Cerebellar cortex (tissue), 1 donor: ENCODE measurements around the gene RNF223.
"Not testable (repeated sequence)": the region's sequence is repeated elsewhere in the genome, so short reads cannot be mapped to it uniquely, and the experiment has no call there.

Experiments
- DNase-seq: peaks from one replicate; pipeline ENCODE4 v3.0.0-alpha.2; 2015; ENCODE audit warnings: low spot score

The RNF223 gene

DNA sequence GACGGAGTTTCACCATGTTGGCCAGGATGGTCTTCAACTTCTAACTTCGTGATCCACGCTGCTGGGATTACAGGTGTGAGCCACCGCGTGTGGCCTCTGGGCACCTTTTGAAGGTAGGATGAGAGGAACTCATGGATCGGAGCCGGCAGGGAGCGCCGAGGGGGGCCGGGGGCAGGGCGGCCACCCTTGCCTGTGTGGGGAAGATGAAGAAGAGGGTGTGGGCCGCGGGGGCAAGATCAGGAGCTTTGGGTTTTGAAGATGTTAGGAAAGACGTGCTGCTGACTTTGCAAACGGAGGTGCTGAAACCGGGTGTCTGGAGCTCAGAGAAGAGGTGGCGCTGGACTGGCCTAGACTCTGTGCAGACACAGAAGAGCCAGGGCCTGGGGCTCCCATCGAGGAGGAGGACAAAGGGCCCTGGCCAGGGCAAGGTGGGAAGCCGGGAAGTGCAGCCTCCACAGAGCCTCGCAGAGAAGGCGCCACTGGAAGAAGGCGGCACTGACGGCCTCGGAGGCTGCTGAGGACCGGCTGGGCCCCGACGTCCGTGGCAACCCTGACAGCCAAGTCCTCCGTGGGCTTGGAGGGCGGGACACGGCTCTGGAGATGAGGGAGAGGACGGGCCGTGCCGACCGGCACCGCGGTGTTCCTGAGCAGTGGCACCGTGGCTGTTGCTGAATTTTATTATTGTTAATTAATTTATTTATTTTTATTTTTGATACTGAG lies 13.7 kb downstream of the RNF223 start:
- no peak for DNase-seq

DNA sequence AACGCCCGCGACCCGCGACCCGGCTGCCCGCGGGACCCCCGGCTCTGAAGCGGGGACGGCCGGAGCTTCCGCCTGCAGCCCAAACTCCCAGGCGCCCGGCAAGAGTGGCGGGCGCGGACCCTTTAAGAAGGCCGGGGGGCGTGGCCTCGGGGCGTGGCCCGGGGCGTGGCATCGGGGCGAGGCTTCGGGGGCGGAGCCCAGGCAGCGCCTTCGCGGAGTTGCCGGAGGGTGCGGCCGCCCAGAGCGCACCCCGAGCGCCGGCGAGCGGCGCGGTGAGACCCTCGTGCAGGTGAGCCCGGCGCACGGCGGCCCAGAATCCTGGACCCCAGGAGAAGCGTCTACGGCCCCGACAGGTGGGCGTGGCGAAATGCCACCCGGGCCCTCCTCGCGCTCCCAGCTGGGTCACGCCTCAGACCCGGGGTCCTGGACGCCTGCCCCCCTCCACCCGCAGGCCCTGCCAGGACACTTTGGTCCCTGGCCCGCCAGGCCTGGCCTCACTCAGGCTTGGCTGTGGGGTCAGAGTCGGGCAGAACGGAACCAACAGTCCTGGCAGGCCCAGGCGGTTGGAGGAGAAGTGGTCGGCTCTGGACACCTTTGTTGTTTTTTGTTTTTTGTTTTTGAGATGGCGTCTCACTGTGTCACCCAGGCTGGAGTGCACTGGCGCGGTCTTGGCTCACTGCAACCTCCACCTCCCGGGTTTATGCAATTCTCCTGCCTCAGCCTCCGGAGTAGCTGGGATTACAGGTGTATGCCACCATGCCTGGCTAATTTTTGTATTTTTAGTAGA lies 14.4 kb downstream of the RNF223 start:
- peak; percentile 57 for DNase-seq

GRCh38 chr1:1058921-1059493 lies 15.1 kb downstream of the RNF223 start:
- DNase-seq: no peak

GRCh38 chr1:1058088-1058905 lies 15.8 kb downstream of the RNF223 start:
- DNase-seq: no peak

- not testable (repeated sequence) for DNase-seq
These were observed 16.4 kb downstream of the RNF223 start for GRCh38 chr1:1057769-1058087.

- no peak for DNase-seq
These were observed 18.0 kb downstream of the RNF223 start for GRCh38 chr1:1055841-1056736.

DNA sequence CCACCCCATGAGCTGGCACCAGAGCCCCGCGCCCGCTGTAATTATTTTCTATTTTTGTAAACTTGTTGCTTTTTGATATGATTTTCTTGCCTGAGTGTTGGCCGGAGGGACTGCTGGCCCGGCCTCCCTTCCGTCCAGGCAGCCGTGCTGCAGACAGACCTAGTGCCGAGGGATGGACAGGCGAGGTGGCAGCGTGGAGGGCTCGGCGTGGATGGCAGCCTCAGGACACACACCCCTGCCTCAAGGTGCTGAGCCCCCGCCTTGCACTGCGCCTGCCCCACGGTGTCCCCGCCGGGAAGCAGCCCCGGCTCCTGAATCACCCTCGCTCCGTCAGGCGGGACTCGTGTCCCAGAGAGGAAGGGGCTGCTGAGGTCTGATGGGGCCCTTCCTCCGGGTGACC lies 19.1 kb downstream of the RNF223 start:
- DNase-seq: no peak

GRCh38 chr1:1054099-1054700 lies 19.9 kb downstream of the RNF223 start:
- no peak for DNase-seq

GRCh38 chr1:1053682-1054081 lies 20.4 kb downstream of the RNF223 start:
- no peak for DNase-seq

DNA sequence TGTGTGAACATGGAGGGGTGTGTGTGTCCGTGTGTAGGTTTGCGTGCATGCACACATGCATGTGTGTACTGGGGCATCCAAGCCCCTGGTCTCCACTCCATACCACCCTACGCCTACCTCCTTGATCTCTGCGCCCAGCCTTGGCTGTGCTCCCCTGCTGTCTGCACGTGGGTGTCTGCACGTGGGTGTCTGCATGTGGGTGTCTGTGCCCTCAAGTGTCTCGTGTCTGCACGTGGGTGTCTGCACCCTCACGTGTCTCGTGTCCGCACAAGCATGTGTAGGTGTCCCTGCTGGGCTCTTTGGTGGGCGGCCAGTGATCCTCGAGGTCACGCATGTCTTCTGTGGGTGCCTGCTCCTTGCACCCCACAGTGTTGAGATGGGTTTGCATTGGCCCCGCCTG lies 21.1 kb downstream of the RNF223 start:
- no peak for DNase-seq

- no peak for DNase-seq
These were observed 21.9 kb downstream of the RNF223 start for GRCh38 chr1:1052003-1052840.

DNA sequence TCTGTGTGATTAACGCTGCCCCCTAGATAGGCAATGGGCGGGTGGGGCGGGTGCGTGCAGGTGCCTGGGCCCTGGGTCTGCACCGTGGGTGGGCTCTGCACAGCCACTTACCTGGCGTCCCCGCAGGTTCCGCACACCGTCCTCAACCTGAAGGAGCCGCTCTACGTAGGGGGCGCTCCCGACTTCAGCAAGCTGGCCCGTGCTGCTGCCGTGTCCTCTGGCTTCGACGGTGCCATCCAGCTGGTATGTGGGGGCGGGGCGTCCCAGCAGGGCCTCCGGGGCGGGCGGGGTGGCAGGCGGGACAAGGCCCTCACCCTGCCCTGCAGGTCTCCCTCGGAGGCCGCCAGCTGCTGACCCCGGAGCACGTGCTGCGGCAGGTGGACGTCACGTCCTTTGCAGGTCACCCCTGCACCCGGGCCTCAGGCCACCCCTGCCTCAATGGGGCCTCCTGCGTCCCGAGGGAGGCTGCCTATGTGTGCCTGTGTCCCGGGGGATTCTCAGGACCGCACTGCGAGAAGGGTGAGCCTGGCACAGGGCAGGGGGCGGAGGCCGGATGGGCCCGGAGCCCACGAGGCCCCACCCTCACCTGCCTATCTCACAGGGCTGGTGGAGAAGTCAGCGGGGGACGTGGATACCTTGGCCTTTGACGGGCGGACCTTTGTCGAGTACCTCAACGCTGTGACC lies 22.8 kb downstream of the RNF223 start:
- no peak for DNase-seq

GRCh38 chr1:1050577-1051052 lies 23.5 kb downstream of the RNF223 start:
- no peak for DNase-seq

GRCh38 chr1:1049318-1050165 lies 24.6 kb downstream of the RNF223 start:
- no peak for DNase-seq

DNA sequence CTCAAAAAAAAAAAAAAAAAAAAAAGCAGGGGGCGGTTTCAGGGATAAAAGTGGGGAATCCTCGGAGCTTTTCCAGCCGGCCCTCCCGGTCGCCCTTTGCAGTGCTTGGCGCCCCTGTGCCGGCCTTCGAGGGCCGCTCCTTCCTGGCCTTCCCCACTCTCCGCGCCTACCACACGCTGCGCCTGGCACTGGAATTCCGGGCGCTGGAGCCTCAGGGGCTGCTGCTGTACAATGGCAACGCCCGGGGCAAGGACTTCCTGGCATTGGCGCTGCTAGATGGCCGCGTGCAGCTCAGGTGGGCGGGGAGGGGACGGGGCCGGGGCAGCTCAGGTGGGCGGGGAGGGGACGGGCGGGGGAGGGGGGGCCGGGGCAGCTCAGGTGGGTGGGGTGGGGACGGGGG lies 25.3 kb downstream of the RNF223 start:
- no peak for DNase-seq

DNA sequence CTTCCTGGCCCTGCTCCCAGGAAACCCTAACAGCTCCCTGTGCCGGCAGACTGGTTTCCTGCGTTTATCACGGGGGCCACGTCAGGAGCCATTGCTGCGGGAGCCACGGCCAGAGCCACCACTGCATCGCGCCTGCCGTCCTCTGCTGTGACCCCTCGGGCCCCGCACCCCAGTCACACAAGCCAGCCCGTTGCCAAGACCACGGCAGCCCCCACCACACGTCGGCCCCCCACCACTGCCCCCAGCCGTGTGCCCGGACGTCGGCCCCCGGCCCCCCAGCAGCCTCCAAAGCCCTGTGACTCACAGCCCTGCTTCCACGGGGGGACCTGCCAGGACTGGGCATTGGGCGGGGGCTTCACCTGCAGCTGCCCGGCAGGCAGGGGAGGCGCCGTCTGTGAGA lies 26.1 kb downstream of the RNF223 start:
- no peak for DNase-seq

DNA sequence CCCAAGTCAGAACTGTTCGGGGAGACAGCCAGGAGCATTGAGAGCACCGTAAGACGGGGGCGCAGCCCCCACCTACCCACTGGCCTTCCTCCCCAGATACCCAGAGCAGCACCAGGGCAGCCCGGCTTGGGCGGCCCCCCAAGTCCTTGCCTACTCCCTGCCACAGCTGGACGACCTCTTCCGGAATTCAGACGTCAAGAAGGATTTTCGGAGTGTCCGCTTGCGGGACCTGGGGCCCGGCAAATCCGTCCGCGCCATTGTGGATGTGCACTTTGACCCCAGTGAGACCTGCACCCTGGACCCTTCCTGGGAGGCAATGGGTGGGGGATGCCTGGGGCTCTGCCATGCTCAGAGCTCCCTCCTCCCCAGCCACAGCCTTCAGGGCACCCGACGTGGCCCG lies 26.7 kb downstream of the RNF223 start:
- no peak for DNase-seq

- DNase-seq: no peak
These were observed 27.3 kb downstream of the RNF223 start for GRCh38 chr1:1046767-1047166.
